Parietal lobe (tissue), 1 donor: ENCODE results near the gene PEX5. TPM values are rescaled to one million over a fixed set of nuclear protein-coding genes. Genes with fewer than 3 reads are reported as not detected.

ENCODE experiments used
- total RNA-seq: library from RNA; depleted of rRNA; stranded (reverse); fragments of >200 nt; gene quantifications from one replicate; pipeline ENCODE4 v1.2.3, GENCODE V29; 2014

The PEX5 gene
- total RNA-seq: 62.9 TPM

GRCh38 chr12:7189398-7190267 is at the start of gene PEX5:
Gene PEX5, plus strand, starts transcription at chr12:7189686. Its CDS starts 692 bp downstream, at chr12:7190378.

Other genes starting within 250 kb of the PEX5 start
- gene RNU7-1, start 245.9 kb upstream of the PEX5 start, total RNA-seq: not detected
- 295 TPM for gene C12orf57, start 245.7 kb upstream of the PEX5 start, total RNA-seq
- gene PTPN6, start 238.3 kb upstream of the PEX5 start, total RNA-seq: 3.4 TPM
- 104 TPM for gene PHB2, start 219.0 kb upstream of the PEX5 start, total RNA-seq
- 39.4 TPM for gene EMG1, start 218.8 kb upstream of the PEX5 start, total RNA-seq
- 15.0 TPM for gene LPCAT3, start 171.2 kb upstream of the PEX5 start, total RNA-seq
- 8.1 TPM for gene C1S, start 129.0 kb upstream of the PEX5 start, total RNA-seq
- 1.6 TPM for gene C1R, start 97.2 kb upstream of the PEX5 start, total RNA-seq
- gene C1RL, start 80.5 kb upstream of the PEX5 start, total RNA-seq: 5.9 TPM
- gene RBP5, start 60.8 kb upstream of the PEX5 start, total RNA-seq: not detected
- gene CLSTN3, start 59.3 kb upstream of the PEX5 start, total RNA-seq: 79.2 TPM
- gene ACSM4, start 114.4 kb downstream of the PEX5 start, total RNA-seq: not detected